ENCODE data around the gene ZNF281. TPM values are rescaled to one million over a fixed set of nuclear protein-coding genes. Genes with fewer than 3 reads are reported as not detected.

ZNF281 gene
- total and polyA plus RNA-seq, 8 donors = 1.7 to 24.5 (median 10.4) TPM

DNA sequence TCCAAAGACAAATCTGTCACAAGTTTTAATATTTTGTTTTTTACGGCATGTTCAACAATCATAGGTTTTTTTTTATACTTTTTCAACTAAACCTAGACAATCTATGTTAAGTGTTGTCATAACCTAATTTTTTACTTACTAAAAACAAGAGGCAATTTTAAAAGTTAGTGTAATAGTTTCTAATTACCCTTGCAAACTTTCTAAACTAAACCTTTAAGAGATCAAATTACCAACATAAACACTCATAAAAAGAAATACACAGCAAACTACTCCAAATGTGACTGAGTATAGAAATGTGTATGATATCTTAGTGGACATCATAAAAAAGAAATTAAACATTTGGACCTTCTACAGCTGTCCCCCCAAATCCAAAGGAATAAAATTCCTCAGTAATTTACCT, 10.0 kb downstream of the ZNF281 start:
- intact Hi-C loops (cut with DNase I; ENCODE audit: low total_unique reads) = no loop called here
- no peak for TF ChIP-seq EP300 (IDR thresholded peaks at IDR 0.05)
- no peak for TF ChIP-seq POLR2A (IDR thresholded peaks at IDR 0.05)
- no peak for TF ChIP-seq POLR2AphosphoS5 (IDR thresholded peaks at IDR 0.05)
- no peak for TF ChIP-seq CTCF (IDR thresholded peaks at IDR 0.05)
- peaks cover 0 to 17% (median 5%) of the 10 kb centered on the region in 4 donors for H3K4me1 ChIP-seq
- WGBS, 5 donors = 86 to 94% (median 89%) methylated on average over 1 of the region's 1 CpG
- peaks cover 0 to 9% (median 7%) of the 10 kb centered on the region in 4 donors for H3K36me3 ChIP-seq
- H3K27me3 ChIP-seq = no peaks in the 10 kb centered on the region
- no peak for DNase-seq
- H3K4me3 ChIP-seq = no peak overlapping the region
- no peak overlapping the region for H3K27ac ChIP-seq
- no peaks in the 10 kb centered on the region for H3K9me3 ChIP-seq

GRCh38 chr1:200398373-200398772, 11.5 kb downstream of the ZNF281 start:
- peaks cover 0 to 8% (median 2%) of the 10 kb centered on the region in 4 donors for H3K4me1 ChIP-seq
- H3K36me3 ChIP-seq = peaks cover 0 to under 1% (median 0%) of the 10 kb centered on the region in 4 donors
- H3K9me3 ChIP-seq = no peaks in the 10 kb centered on the region
- TF ChIP-seq CTCF (IDR thresholded peaks at IDR 0.05) = no peak
- no peak for TF ChIP-seq EP300 (IDR thresholded peaks at IDR 0.05)
- TF ChIP-seq POLR2AphosphoS5 (IDR thresholded peaks at IDR 0.05) = no peak
- TF ChIP-seq POLR2A (IDR thresholded peaks at IDR 0.05) = no peak
- intact Hi-C loops (cut with DNase I; ENCODE audit: low total_unique reads) = no loop called here
- no peak overlapping the region for H3K4me3 ChIP-seq
- H3K27me3 ChIP-seq = no peaks in the 10 kb centered on the region
- no peak overlapping the region for H3K27ac ChIP-seq
- no peak for DNase-seq
- 87 to 98% (median 93%) methylated on average over 1 of the region's 1 CpG for WGBS, 5 donors

DNA sequence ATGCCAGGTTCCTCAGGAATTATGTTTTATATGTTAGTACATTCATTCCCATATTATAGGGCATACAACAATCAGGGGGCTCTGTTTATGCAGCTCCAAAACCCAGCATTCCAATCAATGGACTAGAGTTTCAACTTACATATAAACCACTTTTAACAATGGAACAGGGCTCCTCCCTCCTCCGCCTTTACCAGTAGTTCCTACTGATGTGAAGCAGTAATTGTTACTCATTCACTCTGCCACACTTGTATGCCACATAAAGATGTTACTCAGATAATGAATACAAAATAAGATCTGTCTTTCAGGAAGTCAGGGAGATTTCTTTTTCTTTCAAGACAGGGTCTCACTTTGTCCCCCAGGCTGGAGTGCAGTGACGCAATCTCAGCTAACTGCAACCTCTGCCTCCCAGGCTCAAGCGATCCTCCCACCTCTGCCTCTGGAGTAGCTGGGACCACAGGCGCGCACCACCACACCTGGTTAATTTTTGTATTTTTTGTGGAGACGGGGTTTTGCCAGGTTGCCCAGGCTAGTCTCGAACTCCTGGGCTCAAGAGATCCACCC, 17.1 kb downstream of the ZNF281 start:
- DNase-seq = no peak
- Histone ChIP-seq H3K27ac (no peak overlapping the region), H3K36me3 (no peaks in the 10 kb centered on the region), H3K4me3 (no peak overlapping the region), H3K9me3 (no peaks in the 10 kb centered on the region), H3K27me3 (no peaks in the 10 kb centered on the region), H3K4me1 (no peaks in the 10 kb centered on the region)
- intact Hi-C loops (cut with DNase I; ENCODE audit: low total_unique reads) = no loop called here
- WGBS, 5 donors = 89 to 94% (median 94%) methylated on average over 7 of the region's 7 CpGs
- no peak for TF ChIP-seq EP300 (IDR thresholded peaks at IDR 0.05)
- no peak for TF ChIP-seq POLR2A (IDR thresholded peaks at IDR 0.05)
- no peak for TF ChIP-seq POLR2AphosphoS5 (IDR thresholded peaks at IDR 0.05)
- no peak for TF ChIP-seq CTCF (IDR thresholded peaks at IDR 0.05)

GRCh38 chr1:200391747-200392146, 18.1 kb downstream of the ZNF281 start:
- Histone ChIP-seq H3K9me3 (no peaks in the 10 kb centered on the region), H3K27me3 (no peaks in the 10 kb centered on the region), H3K27ac (no peak overlapping the region), H3K36me3 (no peaks in the 10 kb centered on the region), H3K4me3 (no peak overlapping the region), H3K4me1 (no peaks in the 10 kb centered on the region)
- TF ChIP-seq POLR2A (IDR thresholded peaks at IDR 0.05) = no peak
- no peak for TF ChIP-seq EP300 (IDR thresholded peaks at IDR 0.05)
- no peak for TF ChIP-seq POLR2AphosphoS5 (IDR thresholded peaks at IDR 0.05)
- TF ChIP-seq CTCF (IDR thresholded peaks at IDR 0.05) = no peak
- DNase-seq = no peak
- intact Hi-C loops (cut with DNase I; ENCODE audit: low total_unique reads) = no loop called here
- WGBS, 5 donors = 48 to 63% (median 58%) methylated on average over 1 of the region's 1 CpG
